HEK293 (cell line): Measurements from ENCODE around the gene DCAF6.

Source experiments
- CTCF ChIA-PET: fragments of 350-600 bp; formaldehyde crosslinking; extraction: SDS; loops from one replicate; lab custom pipeline; 2021; ENCODE audit warnings: antibody characterized with exemption; lab: Yijun Ruan, JAX
- POLR2A ChIA-PET: fragments of 300-600 bp; formaldehyde crosslinking; extraction: SDS; loops from one replicate; lab custom pipeline; 2020; ENCODE audit warnings: antibody characterized with exemption, inconsistent platforms; lab: Yijun Ruan, JAX
- H3K27ac ChIP-seq: fragments of 200-500 bp; sonication (Bioruptor generic); 2 replicates; pipeline ENCODE4 v1.5.1; 2014; ENCODE audit warnings: low read depth, low read length, control low read depth, inconsistent platforms; ENCODE audit errors: extremely low read depth
- H3K36me3 ChIP-seq, 2 experiments: fragments of 200-500 bp in 1 of 2; sonication (Bioruptor generic) in 1 of 2; 1 replicate in 1 of 2; 2 replicates in 1 of 2; pipeline ENCODE4 v1.5.1; 2014 to 2017; ENCODE audit warnings: inconsistent platforms in 2 of 2, low read length in 2 of 2; ENCODE audit not compliant: control insufficient read depth in 2 of 2, insufficient read depth in 1 of 2
- H3K4me1 ChIP-seq: fragments of 200-500 bp; sonication (Bioruptor generic); 2 replicates; pipeline ENCODE4 v1.5.1; 2014; ENCODE audit warnings: mild to moderate bottlenecking, low read length, inconsistent platforms; ENCODE audit not compliant: control insufficient read depth, insufficient read depth
- H3K4me3 ChIP-seq: 2 replicates; pipeline ENCODE4 v1.5.1; 2011; ENCODE audit warnings: low read depth, mild to moderate bottlenecking, control low read depth, low read length, moderate library complexity
- H3K9me3 ChIP-seq: fragments of 200-500 bp; sonication (Bioruptor generic); 2 replicates; pipeline ENCODE4 v1.5.1; 2014; ENCODE audit warnings: low read depth, low read length, inconsistent platforms; ENCODE audit not compliant: control insufficient read depth, insufficient read depth
- KLF10 ChIP-seq: fragments of 450-650 bp; IDR thresholded peaks from 2 replicates; pipeline ENCODE4 v1.5.1; 2018; ENCODE audit warnings: missing biosample characterization, mild to moderate bottlenecking, missing genetic modification characterization
- MEIS1 ChIP-seq: sonication (generic); formaldehyde crosslinking; IDR thresholded peaks from 2 replicates; pipeline ENCODE4 v1.8.1; 2022; ENCODE audit warnings: missing genetic modification reagents, mild to moderate bottlenecking, borderline replicate concordance
- PRDM1 ChIP-seq: fragments of 450-650 bp; formaldehyde crosslinking; IDR thresholded peaks from 2 replicates; pipeline ENCODE4; 2016; ENCODE audit warnings: missing biosample characterization, missing genetic modification characterization
- PRDM2 ChIP-seq: fragments of 450-650 bp; formaldehyde crosslinking; IDR thresholded peaks from 2 replicates; pipeline ENCODE4 v1.5.1; 2016; ENCODE audit warnings: missing biosample characterization, missing genetic modification characterization, borderline replicate concordance
- SP3 ChIP-seq: fragments of 450-650 bp; formaldehyde crosslinking; IDR thresholded peaks from 2 replicates; pipeline ENCODE4 v1.5.1; 2016; ENCODE audit warnings: missing biosample characterization, missing genetic modification characterization
- SP7 ChIP-seq: fragments of 450-650 bp; formaldehyde crosslinking; IDR thresholded peaks from 2 replicates; pipeline ENCODE4 v1.5.1; 2016; ENCODE audit warnings: missing biosample characterization, missing genetic modification characterization
- TCF7L2 ChIP-seq: IDR thresholded peaks from 2 replicates; pipeline ENCODE4 v1.6.1; 2011; ENCODE audit warnings: low read depth, mild to moderate bottlenecking, inconsistent platforms, low read length, moderate library complexity, borderline replicate concordance
- TRIM28 ChIP-seq: IDR thresholded peaks from 2 replicates; pipeline ENCODE4 v1.6.1; 2011; ENCODE audit warnings: low read length, control low read depth, borderline replicate concordance
- ZBTB6 ChIP-seq: fragments of 450-650 bp; formaldehyde crosslinking; IDR thresholded peaks from 2 replicates; pipeline ENCODE4 v1.5.1; 2017; ENCODE audit warnings: missing biosample characterization, missing genetic modification characterization
- ZFP41 ChIP-seq: fragments of 450-650 bp; formaldehyde crosslinking; IDR thresholded peaks from 2 replicates; pipeline ENCODE4 v1.5.1; 2016; ENCODE audit warnings: missing biosample characterization, missing genetic modification characterization, borderline replicate concordance
- ZNF169 ChIP-seq: fragments of 450-650 bp; formaldehyde crosslinking; IDR thresholded peaks from 2 replicates; pipeline ENCODE4 v1.5.1; 2016; ENCODE audit warnings: missing biosample characterization, missing genetic modification characterization
- ZNF184 ChIP-seq: fragments of 450-650 bp; IDR thresholded peaks from 2 replicates; pipeline ENCODE4 v1.5.1; 2018; ENCODE audit warnings: missing biosample characterization, mild to moderate bottlenecking, missing genetic modification characterization
- ZNF221 ChIP-seq: fragments of 450-650 bp; formaldehyde crosslinking; IDR thresholded peaks from 2 replicates; pipeline ENCODE4 v1.5.1; 2017; ENCODE audit warnings: missing biosample characterization, missing genetic modification characterization, borderline replicate concordance
- ZNF223 ChIP-seq: fragments of 450-650 bp; formaldehyde crosslinking; IDR thresholded peaks from 2 replicates; pipeline ENCODE4 v1.5.1; 2016; ENCODE audit warnings: missing biosample characterization, missing genetic modification characterization
- ZNF354C ChIP-seq: fragments of 450-650 bp; formaldehyde crosslinking; IDR thresholded peaks from 2 replicates; pipeline ENCODE4 v1.5.1; 2016; ENCODE audit warnings: missing biosample characterization, missing genetic modification characterization, low read depth, borderline replicate concordance
- ZNF473 ChIP-seq: fragments of 450-650 bp; formaldehyde crosslinking; IDR thresholded peaks from 2 replicates; pipeline ENCODE4 v1.5.1; 2017; ENCODE audit warnings: missing biosample characterization, missing genetic modification characterization
- ZNF501 ChIP-seq: fragments of 450-650 bp; formaldehyde crosslinking; IDR thresholded peaks from 2 replicates; pipeline ENCODE4 v1.5.1; 2016; ENCODE audit warnings: missing biosample characterization, missing genetic modification characterization
- ZNF544 ChIP-seq: fragments of 450-650 bp; formaldehyde crosslinking; IDR thresholded peaks from 2 replicates; pipeline ENCODE4 v1.5.0; 2017; ENCODE audit warnings: missing biosample characterization, missing genetic modification characterization
- ZNF548 ChIP-seq: fragments of 450-650 bp; formaldehyde crosslinking; IDR thresholded peaks from 2 replicates; pipeline ENCODE4 v1.5.1; 2016; ENCODE audit warnings: missing biosample characterization, missing genetic modification characterization
- ZNF585B ChIP-seq: fragments of 450-650 bp; formaldehyde crosslinking; IDR thresholded peaks from 2 replicates; pipeline ENCODE4 v1.5.1; 2016; ENCODE audit warnings: missing biosample characterization, missing genetic modification characterization
- ZNF660 ChIP-seq: fragments of 450-650 bp; IDR thresholded peaks from 2 replicates; pipeline ENCODE4 v1.5.1; 2018; ENCODE audit warnings: missing biosample characterization, mild to moderate bottlenecking, missing genetic modification characterization
- ZNF843 ChIP-seq: fragments of 450-650 bp; formaldehyde crosslinking; IDR thresholded peaks from 2 replicates; pipeline ENCODE4 v1.5.1; 2016; ENCODE audit warnings: missing biosample characterization, missing genetic modification characterization
- TF ChIP-seq, protein P1 (sequence below): fragments of 450-650 bp; formaldehyde crosslinking; IDR thresholded peaks from 2 replicates; pipeline ENCODE4 v1.5.1; 2016; ENCODE audit warnings: missing biosample characterization, missing genetic modification characterization
- TF ChIP-seq, protein P2 (sequence below): fragments of 450-650 bp; formaldehyde crosslinking; IDR thresholded peaks from 2 replicates; pipeline ENCODE4 v1.5.1; 2016; ENCODE audit warnings: missing biosample characterization, missing genetic modification characterization

Gene DCAF6

DNA sequence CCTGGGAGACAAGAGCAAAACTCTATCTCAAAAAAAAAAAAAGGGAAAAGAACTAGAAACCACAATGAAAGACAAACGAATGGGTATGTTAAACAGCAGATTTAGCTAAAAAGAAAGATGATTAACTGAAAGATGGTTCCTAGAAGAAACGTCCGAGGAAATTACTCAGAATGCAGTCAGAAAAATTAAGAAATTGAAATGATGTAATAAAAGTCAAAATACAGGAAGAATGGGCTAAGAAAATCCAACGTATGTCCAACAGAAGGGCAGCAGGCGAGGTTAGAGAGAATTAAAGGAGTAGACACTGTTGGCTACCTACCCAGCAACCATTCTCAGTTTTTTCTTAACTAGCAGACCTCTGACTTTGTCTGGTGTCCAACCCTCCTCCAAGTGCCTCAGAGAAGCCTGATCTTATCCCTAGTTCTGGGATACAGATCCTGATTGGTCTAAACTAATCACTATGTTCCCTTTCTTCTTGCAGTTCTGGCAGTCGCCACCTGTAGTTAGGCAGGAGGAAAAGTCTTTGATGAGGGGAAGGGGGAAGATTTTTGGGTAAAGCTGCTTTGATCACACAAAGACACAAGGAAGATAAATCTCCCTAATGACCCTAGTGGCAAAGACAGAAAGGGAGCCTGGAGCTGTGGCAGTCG lies 174.5 kb downstream of the DCAF6 start:
- H3K4me1 ChIP-seq: peaks cover 3% of the 10 kb centered on the region; the same call in 1 of the 2 replicates
- H3K9me3 ChIP-seq: no peaks in the 10 kb centered on the region
- TF ChIP-seq SP7 (peak; percentile 64; the same call in 1 of the 2 replicates), ZNF585B (no peak), TCF7L2 (peak; percentile 28; the same call in 1 of the 2 replicates), SP3 (tag by site-specific recombination) (no peak)
- TF ChIP-seq, protein P1, sequence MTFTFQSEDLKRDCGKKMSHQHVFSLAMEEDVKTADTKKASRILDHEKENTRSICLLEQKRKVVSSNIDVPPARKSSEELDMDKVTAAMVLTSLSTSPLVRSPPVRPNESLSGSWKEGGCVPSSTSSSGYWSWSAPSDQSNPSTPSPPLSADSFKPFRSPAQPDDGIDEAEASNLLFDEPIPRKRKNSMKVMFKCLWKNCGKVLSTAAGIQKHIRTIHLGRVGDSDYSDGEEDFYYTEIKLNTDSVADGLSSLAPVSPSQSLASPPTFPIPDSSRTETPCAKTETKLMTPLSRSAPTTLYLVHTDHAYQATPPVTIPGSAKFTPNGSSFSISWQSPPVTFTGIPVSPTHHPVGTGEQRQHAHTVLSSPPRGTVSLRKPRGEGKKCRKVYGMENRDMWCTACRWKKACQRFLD (tag by site-specific recombination): no peak
- POLR2A ChIA-PET: no interaction called here
- H3K27ac ChIP-seq: no peak overlapping the region
- H3K4me3 ChIP-seq: no peak overlapping the region
- H3K36me3 ChIP-seq: no peaks in the 10 kb centered on the region
- CTCF ChIA-PET: interaction anchor here (0.6 to 0.8 kb wide), 2 partner anchors 28 to 849 kb away, joined by 4 to 5 read pairs; no protein-coding TSS in a partner anchor

DNA sequence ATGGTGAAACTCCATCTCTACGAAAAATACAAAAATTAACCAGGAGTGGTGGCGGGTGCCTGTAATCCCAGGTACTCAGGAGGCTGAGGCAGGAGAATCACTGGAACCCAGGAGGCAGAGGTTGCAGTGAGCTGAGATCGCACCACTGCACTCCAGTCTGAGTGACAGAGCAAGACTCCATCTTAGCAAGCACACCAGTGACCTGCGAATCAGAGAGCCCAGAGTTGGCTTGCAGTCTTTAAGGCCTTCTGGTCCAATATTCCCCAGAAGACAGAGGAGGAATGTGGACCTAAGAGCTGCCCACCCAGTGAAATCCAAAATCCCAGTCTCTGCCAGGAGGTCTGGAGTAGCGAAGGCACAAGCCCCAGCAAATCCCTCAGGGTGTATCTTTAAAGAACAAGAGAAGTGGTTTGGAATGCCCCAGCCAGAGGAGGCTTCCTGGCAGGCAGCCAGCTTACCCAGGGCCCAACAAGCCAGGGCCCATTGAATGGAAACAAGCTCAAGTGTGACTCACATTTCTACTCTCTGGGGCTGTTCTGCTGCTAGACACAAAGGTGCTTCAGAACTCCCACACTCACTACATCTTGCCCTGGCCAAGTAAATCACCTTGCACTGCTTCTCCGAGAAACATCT lies 176.3 kb downstream of the DCAF6 start:
- POLR2A ChIA-PET: interaction anchor here (0.6 to 1.0 kb wide), 2 partner anchors 12 to 391 kb away, joined by 3 read pairs; partner anchors contain the start of gene MPZL1
- Histone ChIP-seq H3K4me1 (peaks cover 3% of the 10 kb centered on the region; the same call in 1 of the 2 replicates), H3K4me3 (no peak overlapping the region), H3K36me3 (peaks cover 0 to 5% of the 10 kb centered on the region in 2 experiments; a peak in 1 of 3 replicates), H3K9me3 (no peaks in the 10 kb centered on the region), H3K27ac (peak overlapping the region; percentile 4)
- CTCF ChIA-PET: interaction anchor here (0.6 to 2.2 kb wide), 4 partner anchors 8 to 675 kb away, joined by 3 to 11 read pairs (median 4); no protein-coding TSS in a partner anchor
- TF ChIP-seq ZNF843: no peak
- TF ChIP-seq PRDM2 (tag by site-specific recombination): no peak
- TF ChIP-seq ZNF169 (tag by site-specific recombination): no peak
- no peak; the same call in 1 of the 2 replicates for TF ChIP-seq ZNF501 (tag by site-specific recombination)
- no peak for TF ChIP-seq ZNF354C (tag by site-specific recombination)
- no peak for TF ChIP-seq ZNF473 (tag by site-specific recombination)
- peak; percentile 91 for TF ChIP-seq ZNF184 (tag by site-specific recombination)
- TF ChIP-seq ZNF223 (tag by site-specific recombination): no peak
- TF ChIP-seq ZNF548 (tag by site-specific recombination): no peak
- TF ChIP-seq KLF10 (tag by site-specific recombination): peak; percentile 59; the same call in 1 of the 2 replicates
- peak; percentile 57; the same call in 1 of the 2 replicates for TF ChIP-seq TRIM28
- no peak for TF ChIP-seq ZFP41
- no peak for TF ChIP-seq ZBTB6 (tag by site-specific recombination)
- TF ChIP-seq MEIS1: no peak
- peak; percentile 96 for TF ChIP-seq ZNF660 (tag by site-specific recombination)
- TF ChIP-seq, protein P2, sequence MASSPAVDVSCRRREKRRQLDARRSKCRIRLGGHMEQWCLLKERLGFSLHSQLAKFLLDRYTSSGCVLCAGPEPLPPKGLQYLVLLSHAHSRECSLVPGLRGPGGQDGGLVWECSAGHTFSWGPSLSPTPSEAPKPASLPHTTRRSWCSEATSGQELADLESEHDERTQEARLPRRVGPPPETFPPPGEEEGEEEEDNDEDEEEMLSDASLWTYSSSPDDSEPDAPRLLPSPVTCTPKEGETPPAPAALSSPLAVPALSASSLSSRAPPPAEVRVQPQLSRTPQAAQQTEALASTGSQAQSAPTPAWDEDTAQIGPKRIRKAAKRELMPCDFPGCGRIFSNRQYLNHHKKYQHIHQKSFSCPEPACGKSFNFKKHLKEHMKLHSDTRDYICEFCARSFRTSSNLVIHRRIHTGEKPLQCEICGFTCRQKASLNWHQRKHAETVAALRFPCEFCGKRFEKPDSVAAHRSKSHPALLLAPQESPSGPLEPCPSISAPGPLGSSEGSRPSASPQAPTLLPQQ (tag by site-specific recombination): peak; percentile 93
- TF ChIP-seq ZNF221: no peak
- no peak for TF ChIP-seq ZNF544 (tag by site-specific recombination)
- TF ChIP-seq PRDM1 (tag by site-specific recombination): peak; percentile 31; the same call in 1 of the 2 replicates
